Activated CD4-positive, alpha-beta T cell treated with anti-CD3 and anti-CD28 coated beads, Interleukin-2, Interleukin-4, amounts not matched to agents 100 ng/mL and 50 ng/mL, durations not matched to agents 16 hours and 8 hours (primary cell): ENCODE data around the gene ELFN1.

ENCODE experiments used
- DNase-seq: peaks from one replicate; pipeline ENCODE4 v3.0.0-alpha.2; 2020; ENCODE audit warnings: low spot score

Gene ELFN1

GRCh38 chr7:1643270-1644092 is 26.6 kb upstream of the ELFN1 start:
- DNase-seq: no peak

GRCh38 chr7:1644341-1645070 is 25.6 kb upstream of the ELFN1 start:
- no peak for DNase-seq

GRCh38 chr7:1645071-1645409 is 25.0 kb upstream of the ELFN1 start:
- DNase-seq: no peak

GRCh38 chr7:1645476-1645875 is 24.6 kb upstream of the ELFN1 start:
- DNase-seq: no peak

GRCh38 chr7:1646391-1646790 is 23.7 kb upstream of the ELFN1 start:
- no peak for DNase-seq

- DNase-seq: no peak
These were observed 22.9 kb upstream of the ELFN1 start for GRCh38 chr7:1646957-1647891.

- no peak for DNase-seq
These were observed 22.0 kb upstream of the ELFN1 start for GRCh38 chr7:1647961-1648672.

- no peak for DNase-seq
These were observed 20.2 kb upstream of the ELFN1 start for GRCh38 chr7:1649751-1650326.

- DNase-seq: no peak
These were observed 19.6 kb upstream of the ELFN1 start for GRCh38 chr7:1650363-1651030.

GRCh38 chr7:1651031-1651446 is 19.0 kb upstream of the ELFN1 start:
- DNase-seq: no peak

- DNase-seq: no peak
These were observed 18.2 kb upstream of the ELFN1 start for GRCh38 chr7:1651891-1652290.

GRCh38 chr7:1653500-1653899 is 16.6 kb upstream of the ELFN1 start:
- no peak for DNase-seq

GRCh38 chr7:1654111-1654510 is 16.0 kb upstream of the ELFN1 start:
- DNase-seq: no peak

GRCh38 chr7:1654738-1655475 is 15.2 kb upstream of the ELFN1 start:
- no peak for DNase-seq

GRCh38 chr7:1659696-1660095 is 10.4 kb upstream of the ELFN1 start:
- no peak for DNase-seq

- no peak for DNase-seq
These were observed 8.6 kb upstream of the ELFN1 start for GRCh38 chr7:1661461-1661860.

- no peak for DNase-seq
These were observed 8.0 kb upstream of the ELFN1 start for GRCh38 chr7:1662101-1662500.

- DNase-seq: no peak
These were observed 7.3 kb upstream of the ELFN1 start for GRCh38 chr7:1662767-1663166.

- DNase-seq: no peak
These were observed 6.9 kb upstream of the ELFN1 start for GRCh38 chr7:1663223-1663622.
